GM19468 (cell line): Measurements from ENCODE around the gene MB.
"Not testable (repeated sequence)": the region's sequence is repeated elsewhere in the genome, so short reads cannot be mapped to it uniquely, and the experiment has no call there.

ENCODE experiments used
- ATAC-seq: cut with Tn5 transposase; IDR thresholded peaks from one replicate; pipeline ENCODE4 v1.9.1; 2021; ENCODE audit warnings: mild to moderate bottlenecking, moderate library complexity, moderate number of reproducible peaks; ENCODE audit not compliant: unreplicated experiment; ENCODE audit errors: extremely low read depth

Gene MB

DNA sequence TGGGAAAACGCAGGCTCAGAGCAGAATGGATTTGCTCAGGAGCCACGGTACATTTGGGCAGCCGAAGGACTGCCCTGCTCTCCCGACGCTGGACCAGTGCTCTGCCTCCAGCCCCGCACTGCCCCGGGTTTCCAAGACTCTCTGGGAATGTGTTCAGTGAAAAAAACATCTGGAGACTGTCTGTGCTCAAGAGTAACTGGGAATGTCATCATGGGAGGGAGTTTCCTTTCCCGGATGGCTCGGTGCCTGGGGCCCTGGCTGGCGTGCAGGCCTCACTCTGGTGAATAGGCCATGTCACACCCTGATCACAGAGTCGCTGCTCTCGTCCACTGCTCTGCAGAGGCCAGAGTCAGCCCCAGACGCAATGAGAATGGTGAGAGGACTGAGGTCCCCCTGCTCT lies 21.3 kb upstream of the MB start:
- ATAC-seq, result no peak

DNA sequence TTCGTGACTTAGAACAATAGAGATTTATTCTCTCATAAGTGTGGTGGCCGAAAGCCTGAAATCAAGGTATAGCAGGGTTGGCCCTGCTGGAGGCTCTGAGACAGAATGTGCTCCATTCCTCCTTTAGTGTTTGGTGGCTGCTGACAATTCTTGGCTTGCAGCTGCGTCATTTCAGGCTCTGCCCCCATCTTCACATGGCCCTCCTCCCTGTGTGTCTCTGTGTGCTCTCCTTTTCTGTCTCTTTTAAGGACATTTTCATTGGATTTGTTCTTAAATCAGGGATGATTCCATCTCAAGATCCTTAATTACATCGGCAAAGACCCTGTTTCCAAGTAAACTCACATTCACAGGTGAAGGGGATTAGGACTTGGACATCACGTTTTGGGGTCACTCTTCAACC lies 20.9 kb upstream of the MB start:
- ATAC-seq, result no peak

DNA sequence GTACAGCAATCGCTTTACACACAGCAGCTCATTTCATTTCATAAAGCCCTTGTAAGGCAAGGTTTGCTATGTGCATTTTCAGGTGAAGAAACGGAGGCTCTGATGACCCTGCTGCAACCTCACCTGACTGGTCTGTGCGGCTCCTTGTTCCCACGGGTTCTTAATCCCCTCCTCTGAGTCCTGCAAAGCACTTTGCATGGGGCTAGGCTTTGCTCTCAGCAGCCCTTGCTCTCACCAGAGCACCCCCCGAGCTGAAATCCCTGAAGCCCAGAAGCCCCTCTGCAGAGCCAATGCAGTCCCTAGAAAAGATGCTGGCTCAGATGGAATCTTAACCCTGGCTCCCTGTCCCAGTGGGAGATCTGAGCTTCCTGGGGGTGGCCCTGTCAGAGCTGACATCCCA lies 20.1 kb upstream of the MB start:
- no peak for ATAC-seq

DNA sequence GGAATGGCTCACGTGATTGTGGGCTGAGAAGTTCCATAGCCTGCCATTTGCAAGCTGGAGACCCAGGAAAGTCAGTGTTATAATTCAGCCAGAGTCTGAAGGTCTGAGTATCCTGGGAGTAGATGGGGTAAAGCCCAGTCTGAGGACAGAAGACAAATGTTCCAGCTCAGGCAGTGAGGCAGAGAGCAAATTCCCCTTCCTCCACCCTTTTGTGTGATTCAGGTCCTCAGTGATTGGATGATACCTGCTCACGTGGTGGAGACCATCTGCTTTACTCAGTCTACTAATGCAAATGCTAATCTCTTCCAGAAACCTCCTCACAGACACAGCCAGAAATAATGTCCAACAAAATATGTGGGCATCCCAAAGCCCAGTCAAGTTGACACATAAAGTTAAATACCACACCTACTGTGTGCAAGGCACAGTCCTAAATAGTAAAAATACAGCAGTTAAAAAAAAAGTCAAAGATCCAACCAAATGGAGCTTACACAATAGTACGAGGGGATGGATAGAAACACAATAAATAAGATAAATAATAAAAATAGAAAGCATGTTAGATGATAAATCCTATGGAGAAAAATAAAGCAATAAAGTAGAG lies 17.9 kb upstream of the MB start:
- no peak for ATAC-seq

DNA sequence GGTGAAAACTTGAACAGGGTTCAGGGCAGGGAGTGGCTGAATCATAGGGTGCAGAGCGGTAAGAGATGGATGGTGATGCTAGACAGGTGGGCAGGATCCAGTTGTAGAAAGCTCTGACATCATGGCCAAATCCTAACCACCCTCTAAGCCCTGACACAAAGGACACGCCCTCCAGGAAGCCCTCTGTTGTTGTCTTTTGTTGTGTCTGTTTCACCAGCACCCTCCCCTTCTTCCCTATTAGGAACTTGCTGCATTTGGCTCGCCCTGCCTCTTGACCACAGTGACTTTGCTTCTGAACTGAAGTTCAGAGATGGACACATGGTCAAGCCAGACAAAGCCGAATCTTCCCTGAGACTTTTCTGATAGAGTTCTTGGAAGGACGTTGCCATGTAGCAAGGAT lies 16.9 kb upstream of the MB start:
- no peak for ATAC-seq

DNA sequence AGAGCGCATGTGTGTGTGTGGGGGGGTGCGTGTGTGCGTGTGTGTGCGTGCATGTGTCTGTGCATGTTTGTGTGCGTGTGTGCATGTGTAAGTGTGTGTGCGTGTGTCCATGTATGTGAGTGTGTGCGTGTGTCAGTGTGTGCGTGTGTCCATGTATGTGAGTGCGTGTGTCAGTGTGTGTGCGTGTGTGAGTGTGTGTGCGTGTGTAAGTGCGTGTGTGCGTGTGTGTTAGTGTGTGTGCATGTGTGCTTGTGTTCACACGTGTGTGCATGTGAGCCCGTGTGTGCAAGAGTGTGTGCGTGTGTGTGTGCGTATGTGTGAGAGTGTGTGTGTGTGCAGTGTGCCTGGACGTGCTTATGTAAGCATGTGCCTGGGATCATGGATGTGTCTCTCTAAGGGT lies 16.4 kb upstream of the MB start:
- no peak for ATAC-seq

DNA sequence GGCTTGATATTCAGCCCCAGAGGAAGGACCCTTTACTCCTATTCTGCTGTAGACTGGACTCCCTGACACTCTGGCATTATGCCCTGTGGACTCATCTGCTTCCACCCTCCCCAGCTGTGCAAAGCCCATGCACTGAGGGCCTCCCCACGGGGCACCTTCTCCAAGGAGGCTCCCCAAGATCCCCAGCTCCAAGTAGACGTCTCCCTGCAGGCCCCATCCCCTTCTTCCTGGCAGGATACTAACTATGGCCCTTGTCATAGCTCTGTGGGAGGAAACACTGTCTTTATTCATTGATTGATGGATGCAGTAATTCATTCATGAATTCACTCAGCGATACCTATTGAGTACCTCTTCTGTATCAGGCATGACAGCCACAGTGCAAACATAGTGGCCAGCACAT lies 15.8 kb upstream of the MB start:
- no peak for ATAC-seq

DNA sequence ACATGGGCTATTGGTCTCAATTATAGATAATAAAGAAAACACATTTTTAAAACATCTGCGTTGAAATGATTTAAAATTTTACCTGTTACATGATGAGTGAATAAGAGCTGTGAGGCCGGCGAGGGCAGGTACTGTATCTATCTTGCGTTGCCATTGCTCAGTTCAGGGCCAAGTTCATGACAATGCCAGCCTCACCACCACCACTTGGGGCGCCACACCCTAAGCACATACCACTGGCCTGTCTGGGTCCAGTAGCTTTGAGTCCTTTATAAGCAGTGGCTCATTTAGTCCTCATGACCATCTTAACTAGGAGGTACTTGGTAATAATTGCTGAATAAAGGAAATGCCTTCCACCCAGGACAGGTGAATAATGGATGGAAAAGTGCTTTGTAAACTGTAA lies 14.5 kb upstream of the MB start:
- no peak for ATAC-seq

DNA sequence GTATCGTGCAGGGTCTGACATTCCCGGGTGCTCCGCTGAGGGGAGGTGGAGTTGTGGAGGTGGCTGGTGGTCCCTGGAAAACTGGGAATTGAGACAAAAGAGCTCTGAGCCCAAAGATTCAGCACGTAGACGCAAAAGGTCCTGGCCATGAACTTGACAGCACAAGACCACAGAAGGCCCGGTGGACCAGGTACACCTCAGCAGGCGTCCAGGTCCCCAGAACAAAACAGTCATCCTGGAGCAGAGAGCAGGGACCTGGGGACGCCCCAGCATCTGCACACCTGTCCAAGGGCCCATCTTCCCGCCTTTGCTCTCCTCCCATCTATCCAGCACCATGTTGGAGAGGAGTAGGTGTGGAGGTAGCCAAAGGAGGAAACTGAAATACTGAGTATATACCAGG lies 13.8 kb upstream of the MB start:
- no peak for ATAC-seq

DNA sequence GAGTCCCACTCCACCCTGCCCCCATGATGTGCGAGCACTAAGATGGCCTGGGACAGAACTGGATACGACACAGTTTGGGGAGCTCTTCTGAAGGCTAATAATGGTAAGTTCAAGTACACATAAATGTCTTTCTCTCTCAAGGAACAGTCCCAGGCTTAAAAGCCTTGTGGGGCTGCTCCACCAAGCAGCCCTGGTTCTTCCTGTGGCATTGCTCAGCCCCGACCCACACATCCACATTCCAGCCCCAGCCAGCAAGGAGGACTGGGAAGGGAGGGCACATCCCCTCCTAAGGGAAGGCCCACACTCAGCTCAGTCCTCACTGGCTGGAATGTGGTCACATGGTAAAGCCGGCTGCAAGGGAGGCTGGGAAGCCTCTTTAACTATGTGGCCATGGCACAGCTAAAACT lies 13.3 kb upstream of the MB start:
- ATAC-seq, result no peak

DNA sequence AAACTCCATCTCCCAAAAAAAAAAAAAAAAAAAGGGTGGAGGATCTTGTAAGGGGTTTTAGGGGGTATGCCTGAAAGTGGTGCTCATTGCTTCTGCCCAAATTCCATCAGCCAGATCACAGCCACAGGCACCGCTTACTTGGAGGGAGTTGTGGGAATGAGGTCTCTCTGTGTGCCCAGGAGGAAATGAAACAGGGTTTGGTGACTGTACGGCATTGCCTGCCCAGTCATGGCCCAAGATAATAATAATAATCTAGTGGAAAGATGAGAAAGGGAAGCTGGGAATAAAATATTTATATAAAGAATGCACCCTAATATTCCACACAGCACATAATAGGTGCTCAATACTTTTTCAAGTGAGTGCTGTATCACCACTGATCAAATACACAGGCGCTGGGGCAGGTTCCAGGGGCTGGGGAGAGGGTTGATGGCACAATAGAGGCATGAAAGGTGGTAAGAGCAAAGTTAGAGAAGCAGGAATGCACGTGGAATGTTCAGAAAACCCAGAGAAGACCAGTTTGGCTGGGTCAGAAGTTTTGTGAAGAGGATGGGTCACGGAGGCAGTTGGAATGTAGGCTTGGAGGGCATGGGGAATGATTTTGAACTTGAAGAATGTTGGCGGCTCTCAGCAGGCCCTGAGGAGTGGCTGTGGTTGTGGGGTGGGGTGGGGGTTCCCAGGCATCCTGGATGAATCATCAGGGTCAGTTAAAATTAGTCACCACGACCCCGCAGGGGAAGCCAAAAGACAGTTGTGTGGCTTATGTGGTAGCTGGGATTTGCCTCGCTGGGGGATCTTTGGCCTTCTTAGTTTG lies 12.5 kb upstream of the MB start:
- no peak for ATAC-seq

DNA sequence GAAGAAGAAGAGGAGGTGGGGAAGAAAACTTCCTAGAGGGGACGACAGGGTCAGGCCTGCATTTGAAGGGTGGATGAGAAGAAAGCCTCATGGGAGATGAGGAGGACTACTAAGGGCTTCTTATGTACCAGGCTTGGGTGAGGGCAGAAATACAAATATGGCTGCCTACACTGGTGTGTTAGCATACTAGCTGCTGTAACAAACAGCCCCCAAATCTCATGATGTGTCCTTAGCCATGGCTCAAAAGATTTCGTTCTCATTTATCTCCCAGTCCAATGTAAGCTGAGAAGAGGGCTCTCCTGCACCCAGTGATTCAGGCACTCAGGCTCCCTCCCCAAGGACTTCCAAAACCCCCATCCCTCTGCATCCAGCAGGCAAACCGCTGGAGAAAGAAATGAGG lies 11.6 kb upstream of the MB start:
- ATAC-seq, result no peak

DNA sequence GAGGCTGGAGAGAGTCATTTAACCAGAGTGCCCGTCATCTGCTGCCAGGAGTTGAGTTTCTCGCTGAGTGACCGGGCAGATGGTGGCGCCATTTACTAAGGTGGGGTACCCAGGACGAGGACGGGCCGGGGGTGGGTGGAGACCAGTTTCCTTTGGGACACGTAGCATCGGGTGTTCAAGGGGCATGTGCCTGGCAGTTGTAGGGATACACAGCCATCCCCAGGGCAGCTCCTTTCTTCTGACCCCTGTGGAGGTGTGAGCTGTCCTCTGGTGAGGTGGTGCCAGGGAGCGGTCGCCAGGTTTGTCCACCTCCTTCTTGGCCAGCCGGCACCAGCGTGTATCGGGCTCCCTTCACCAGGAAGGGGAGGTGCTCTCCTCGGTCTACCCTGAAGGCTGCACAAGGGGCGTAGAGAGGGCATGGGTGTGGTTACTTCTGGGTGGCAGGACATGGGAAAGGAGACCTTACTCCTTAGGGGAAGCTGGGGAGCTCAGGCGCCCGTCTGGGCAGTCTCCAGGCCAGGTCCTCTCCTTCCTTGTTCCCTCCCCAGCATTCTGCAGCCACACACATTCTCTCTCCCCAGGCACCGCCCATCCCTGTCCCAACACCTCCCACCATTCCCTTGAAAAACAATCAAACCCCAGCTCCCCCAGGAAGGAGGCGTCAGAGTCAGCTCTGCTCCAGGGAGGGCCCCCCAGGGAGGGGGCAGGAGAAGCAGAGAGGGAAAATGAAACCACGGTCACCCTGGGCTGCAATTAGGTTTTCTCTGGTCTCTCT lies 10.3 kb upstream of the MB start:
- no peak for ATAC-seq

DNA sequence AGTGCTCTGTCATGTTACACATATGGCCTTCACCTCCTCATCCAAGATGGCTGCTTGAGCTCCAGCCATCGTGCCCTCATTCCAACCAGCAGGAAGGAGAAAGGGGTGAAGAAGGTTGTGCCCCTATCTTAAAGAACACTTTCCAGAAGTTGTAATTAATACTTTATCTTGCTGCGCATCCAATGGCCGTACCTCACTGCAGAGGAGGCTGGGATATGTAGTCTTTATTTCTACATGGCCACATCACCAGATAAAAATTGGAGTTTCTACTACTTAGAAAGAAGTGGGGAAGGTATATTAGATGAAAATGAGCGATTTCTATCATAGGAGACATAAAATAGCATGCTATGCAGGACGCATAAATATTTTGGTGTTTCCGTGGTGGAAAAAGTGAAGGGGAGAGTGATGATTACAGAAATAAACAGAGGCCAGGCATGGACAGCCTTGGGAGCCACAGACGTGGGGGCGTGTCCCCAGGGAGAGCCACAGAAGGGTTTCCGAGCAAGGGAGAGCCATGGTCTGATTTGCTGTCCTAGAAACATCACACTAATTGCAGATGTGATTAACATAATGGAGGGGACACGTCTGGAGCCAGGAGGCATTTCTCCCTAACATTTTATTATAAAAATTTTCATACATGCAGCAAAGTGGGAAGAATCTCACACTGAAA lies 8.8 kb upstream of the MB start:
- ATAC-seq, result no peak

DNA sequence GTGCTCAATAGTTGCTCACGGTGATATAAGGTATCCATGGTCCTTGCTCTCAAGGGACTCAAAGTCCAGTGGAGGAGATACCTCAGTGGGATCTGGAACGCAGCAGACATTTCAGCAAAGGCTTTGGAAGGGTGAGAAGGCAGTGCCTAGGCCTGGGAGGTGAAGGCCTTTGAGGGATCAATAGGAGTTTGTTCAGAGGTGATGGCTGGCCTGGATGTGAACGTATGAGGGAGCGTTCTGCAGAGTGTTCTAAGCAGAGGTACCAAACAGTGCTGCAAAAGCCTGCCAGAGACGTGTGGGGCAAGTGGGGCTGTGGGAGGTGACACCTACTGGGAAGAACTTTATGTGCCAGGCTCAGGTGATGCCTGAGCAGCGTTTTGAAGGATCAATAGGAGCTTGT lies 7.4 kb upstream of the MB start:
- ATAC-seq, result no peak

DNA sequence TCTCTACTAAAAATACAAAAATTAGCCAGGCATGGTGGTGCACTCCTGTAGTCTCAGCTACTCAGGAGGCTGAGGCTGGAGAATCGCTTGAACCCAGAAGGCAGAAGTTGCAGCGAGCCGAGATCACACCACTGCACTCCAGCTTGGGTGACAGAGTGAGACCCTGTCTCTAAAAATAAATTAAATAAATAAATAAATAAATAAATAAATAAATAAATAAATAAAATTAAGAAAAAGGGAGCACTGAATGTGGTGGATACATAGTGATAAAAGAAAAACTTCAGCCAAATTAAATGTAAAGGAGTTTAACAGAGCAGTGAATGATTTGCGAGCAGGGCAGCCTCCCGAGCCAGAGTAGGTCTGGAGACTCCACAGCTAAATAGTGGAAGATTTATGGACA lies 6.8 kb upstream of the MB start:
- ATAC-seq, result not testable (repeated sequence)

DNA sequence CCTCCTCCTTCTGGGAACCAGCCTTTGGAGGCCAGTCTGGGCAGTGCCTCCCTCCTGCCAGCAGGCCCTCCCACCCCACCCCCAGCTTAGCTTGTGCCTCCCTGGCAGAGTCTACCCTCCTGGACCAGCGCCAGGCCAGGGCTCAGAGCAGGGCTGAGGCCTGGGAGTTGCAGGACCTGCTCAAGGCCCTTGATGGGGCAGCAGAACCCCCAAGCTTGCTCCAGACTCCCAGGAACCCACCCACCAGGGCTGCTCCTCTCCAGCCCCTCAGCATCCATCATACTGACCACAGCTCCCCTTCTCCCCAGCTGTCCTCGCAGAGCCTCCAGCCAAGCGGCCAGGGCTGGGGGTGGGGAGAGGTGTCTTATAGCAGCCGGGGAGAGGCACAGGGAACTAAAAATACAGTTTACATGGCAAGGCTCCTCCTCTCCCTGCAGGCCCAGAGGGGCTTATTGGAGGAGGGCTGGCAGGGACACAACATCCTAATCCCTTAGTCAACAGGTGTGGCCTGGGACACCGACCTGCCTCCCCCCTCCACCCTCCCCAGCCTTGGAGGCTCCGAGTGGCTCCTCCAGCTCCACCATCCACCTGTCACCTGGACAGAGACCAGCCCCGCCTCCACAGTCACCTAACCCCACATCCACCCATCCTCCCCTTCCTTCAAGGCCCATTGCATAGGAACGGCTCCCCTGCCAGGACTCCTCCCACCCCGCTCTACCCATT lies 5.2 kb upstream of the MB start:
- ATAC-seq, result no peak

DNA sequence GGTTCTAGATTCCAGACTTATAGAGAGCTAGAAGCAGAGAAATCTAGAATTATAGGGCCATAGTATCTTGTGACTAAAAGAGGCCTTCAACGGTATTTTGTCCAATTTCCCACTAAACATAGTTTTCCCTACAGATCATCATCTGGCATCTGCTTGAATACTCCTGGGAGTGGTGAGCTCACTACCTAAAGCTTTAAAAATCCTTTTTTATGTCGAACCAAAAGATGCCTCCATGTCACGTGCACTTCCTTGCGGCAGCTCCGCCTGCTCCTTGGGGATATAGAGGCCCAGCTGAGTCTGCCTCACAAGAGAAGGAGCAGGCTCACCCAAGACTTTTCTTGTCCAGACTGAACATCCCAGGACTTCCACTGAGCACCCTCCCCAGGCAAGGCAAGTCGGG lies 4.3 kb upstream of the MB start:
- no peak for ATAC-seq

DNA sequence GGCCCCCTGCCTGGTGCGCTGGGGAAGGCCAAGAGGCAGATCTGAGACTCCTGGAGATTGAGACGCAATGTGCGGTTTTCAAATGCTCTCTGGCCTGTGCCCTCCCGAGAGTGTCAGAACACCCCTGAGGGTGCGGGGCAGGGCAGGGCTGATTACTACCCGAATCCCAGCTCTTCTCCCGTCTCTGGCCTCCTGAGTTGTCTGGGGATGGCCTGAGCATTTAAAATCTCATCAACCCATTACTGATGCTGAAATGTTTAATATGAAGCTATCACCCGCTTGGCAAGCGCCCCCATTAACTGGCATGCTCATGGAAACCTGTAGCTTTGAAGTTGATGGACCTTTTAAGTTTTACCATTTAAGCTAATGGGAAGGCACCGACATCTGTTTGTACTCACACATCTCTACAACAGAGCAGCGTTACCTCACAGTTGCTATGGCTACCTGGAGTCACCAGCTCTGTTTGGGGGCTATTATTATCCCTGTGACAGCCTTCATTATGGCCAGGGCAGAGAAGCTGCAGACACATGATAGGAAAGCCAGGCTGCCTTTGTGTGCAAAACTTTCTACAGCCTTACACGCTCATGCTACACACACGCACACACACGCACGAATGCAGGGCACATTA lies 3.6 kb upstream of the MB start:
- ATAC-seq, result no peak
